Measurements from ENCODE around the gene ERG.

DNA sequence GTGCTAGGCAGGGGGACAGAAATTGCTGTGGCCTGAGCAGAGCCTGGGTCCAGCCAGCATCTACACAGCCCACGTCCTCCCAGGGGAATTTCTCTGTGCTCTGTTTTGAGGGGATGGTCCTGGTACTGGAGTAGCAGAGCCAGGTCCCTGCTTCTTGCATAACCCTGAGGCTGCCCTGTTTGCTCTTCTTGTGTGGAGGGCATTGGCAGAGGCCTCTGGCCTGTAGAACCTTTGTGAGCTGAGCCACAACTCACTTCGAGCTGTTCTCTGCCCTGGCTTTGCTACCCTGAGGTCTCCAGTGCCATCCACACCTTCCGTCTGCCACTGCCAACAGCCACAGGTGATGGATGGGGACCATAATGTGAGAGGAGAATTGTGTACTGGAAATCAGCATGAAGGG is 139.6 kb downstream of the ERG start:
- TF ChIP-seq, protein P1, sequence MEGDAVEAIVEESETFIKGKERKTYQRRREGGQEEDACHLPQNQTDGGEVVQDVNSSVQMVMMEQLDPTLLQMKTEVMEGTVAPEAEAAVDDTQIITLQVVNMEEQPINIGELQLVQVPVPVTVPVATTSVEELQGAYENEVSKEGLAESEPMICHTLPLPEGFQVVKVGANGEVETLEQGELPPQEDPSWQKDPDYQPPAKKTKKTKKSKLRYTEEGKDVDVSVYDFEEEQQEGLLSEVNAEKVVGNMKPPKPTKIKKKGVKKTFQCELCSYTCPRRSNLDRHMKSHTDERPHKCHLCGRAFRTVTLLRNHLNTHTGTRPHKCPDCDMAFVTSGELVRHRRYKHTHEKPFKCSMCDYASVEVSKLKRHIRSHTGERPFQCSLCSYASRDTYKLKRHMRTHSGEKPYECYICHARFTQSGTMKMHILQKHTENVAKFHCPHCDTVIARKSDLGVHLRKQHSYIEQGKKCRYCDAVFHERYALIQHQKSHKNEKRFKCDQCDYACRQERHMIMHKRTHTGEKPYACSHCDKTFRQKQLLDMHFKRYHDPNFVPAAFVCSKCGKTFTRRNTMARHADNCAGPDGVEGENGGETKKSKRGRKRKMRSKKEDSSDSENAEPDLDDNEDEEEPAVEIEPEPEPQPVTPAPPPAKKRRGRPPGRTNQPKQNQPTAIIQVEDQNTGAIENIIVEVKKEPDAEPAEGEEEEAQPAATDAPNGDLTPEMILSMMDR (conservative IDR thresholded peaks at IDR 0.05; ENCODE audit: low read length) = no peak
- no peak for TF ChIP-seq EZH2phosphoT487 (IDR thresholded peaks at IDR 0.05; ENCODE audit: borderline replicate concordance, low read depth, low read length)

Measured in OCI-LY7 (cell line).